HG02763 (cell line): ENCODE data around the gene MMS19.
"Not testable (repeated sequence)": the region's sequence is repeated elsewhere in the genome, so short reads cannot be mapped to it uniquely, and the experiment has no call there.

Experiments used
- ATAC-seq: cut with Tn5 transposase; IDR thresholded peaks from one replicate; pipeline ENCODE4 v1.9.1; 2021; ENCODE audit warnings: mild to moderate bottlenecking, moderate library complexity; ENCODE audit not compliant: unreplicated experiment

Gene MMS19

GRCh38 chr10:97434055-97434454, 64.2 kb downstream of the MMS19 start:
- no peak for ATAC-seq

- ATAC-seq, result no peak
Observed at GRCh38 chr10:97428572-97428981, 69.6 kb downstream of the MMS19 start.

- ATAC-seq, result no peak
Observed at GRCh38 chr10:97427571-97428179, 70.5 kb downstream of the MMS19 start.

GRCh38 chr10:97426776-97427570, 71.2 kb downstream of the MMS19 start:
- ATAC-seq, result no peak

GRCh38 chr10:97425964-97426775, 72.1 kb downstream of the MMS19 start, which contains the start of gene PGAM1:
TSS of gene PGAM1 (plus strand) at chr10:97426191. CDS start at chr10:97426308, 117 bp downstream.
- ATAC-seq, result peak; percentile 83

GRCh38 chr10:97423757-97424098, 74.5 kb downstream of the MMS19 start:
- not testable (repeated sequence) for ATAC-seq

GRCh38 chr10:97416565-97416964, 81.7 kb downstream of the MMS19 start:
- ATAC-seq, result no peak

- no peak for ATAC-seq
Observed at GRCh38 chr10:97412891-97413304, 85.3 kb downstream of the MMS19 start.

- ATAC-seq, result no peak
Observed at GRCh38 chr10:97411406-97411805, 86.8 kb downstream of the MMS19 start.

- ATAC-seq, result no peak
Observed at GRCh38 chr10:97408496-97408992, 89.7 kb downstream of the MMS19 start.
